H1 (cell line): Measurements from ENCODE around the gene GPHB5. TPM values are rescaled to one million over a fixed set of nuclear protein-coding genes. Genes with fewer than 3 reads are reported as not detected.

Experiments
- CTCF ChIA-PET: fragments of 300-600 bp; sonication (Branson Sonifier 250); formaldehyde crosslinking; loops from one replicate; lab custom pipeline; 2021; ENCODE audit not compliant: partially characterized antibody; lab: Charles Lee
- POLR2A ChIA-PET: fragments of 300-600 bp; sonication (Branson Sonifier 250); formaldehyde crosslinking; loops from one replicate; lab custom pipeline; 2021; ENCODE audit warnings: inconsistent platforms; ENCODE audit not compliant: partially characterized antibody; lab: Charles Lee
- DNase-seq, 2 experiments: peaks; one replicate each; pipeline versions ENCODE4 v3.0.0 to v3.0.0-alpha.2; 2010 to 2022; ENCODE audit warnings: low spot score in 2 of 2, low read depth in 1 of 2, mixed read lengths in 1 of 2
- FAIRE-seq: peaks from 2 replicates; lab custom pipeline; 2011; peaks lifted over from hg19 to GRCh38; lab: Jason Lieb, UNC
- H2AFZ ChIP-seq: 2 replicates; pipeline ENCODE4 v1.8.1; 2012; ENCODE audit warnings: low read length, inconsistent platforms
- H2AK5ac ChIP-seq: 2 replicates; pipeline ENCODE4 v1.6.1; 2013; ENCODE audit warnings: low read depth, low read length
- H2BK120ac ChIP-seq: replicated peaks from 2 replicates; pipeline ENCODE3; 2013; ENCODE audit warnings: low read depth, low read length, inconsistent platforms
- H2BK12ac ChIP-seq: 2 replicates; pipeline ENCODE4 v1.6.1; 2013; ENCODE audit warnings: low read depth, low read length
- H2BK15ac ChIP-seq: 2 replicates; pipeline ENCODE4 v1.6.1; 2013; ENCODE audit warnings: low read length
- H2BK20ac ChIP-seq: 2 replicates; pipeline ENCODE4 v1.6.1; 2013; ENCODE audit warnings: low read length
- H2BK5ac ChIP-seq: 2 replicates; pipeline ENCODE4 v1.6.1; 2013; ENCODE audit warnings: low read depth, low read length
- H3K14ac ChIP-seq: 2 replicates; pipeline ENCODE4 v1.6.1; 2013; ENCODE audit warnings: inconsistent platforms; ENCODE audit not compliant: insufficient read length
- H3K18ac ChIP-seq: 2 replicates; pipeline ENCODE4 v1.6.1; 2013; ENCODE audit warnings: low read length; ENCODE audit errors: extremely low read depth
- H3K23ac ChIP-seq: 2 replicates; pipeline ENCODE4 v1.6.1; 2013; ENCODE audit warnings: inconsistent platforms; ENCODE audit not compliant: insufficient read length
- H3K23me2 ChIP-seq: 2 replicates; pipeline ENCODE4 v1.6.1; 2013; ENCODE audit warnings: low read depth, low read length
- H3K27ac ChIP-seq: 2 replicates; pipeline ENCODE4 v1.6.1; 2011; ENCODE audit warnings: low read depth, low read length, inconsistent platforms
- H3K27me3 ChIP-seq, 4 experiments: replicated peaks in 1 of 4; 1 replicate in 1 of 4; 2 replicates in 3 of 4; pipeline versions ENCODE4 v1.6.1 to v1.8.1; 2011 to 2013; ENCODE audit warnings: low read length in 3 of 4, mild to moderate bottlenecking in 3 of 4, inconsistent platforms in 2 of 4, mixed read lengths in 2 of 4, moderate library complexity in 1 of 4; ENCODE audit not compliant: control insufficient read depth in 3 of 4, insufficient read depth in 3 of 4; ENCODE audit errors: extremely low read depth in 1 of 4
- H3K36me3 ChIP-seq, 4 experiments: 2 replicates each; pipeline versions ENCODE4 v1.6.1 to v1.8.1; 2011 to 2013; ENCODE audit warnings: mild to moderate bottlenecking in 4 of 4, low read length in 3 of 4, moderate library complexity in 2 of 4, control low read depth in 1 of 4, inconsistent platforms in 1 of 4; ENCODE audit not compliant: insufficient read depth in 4 of 4, control insufficient read depth in 2 of 4
- H3K4ac ChIP-seq: replicated peaks from 2 replicates; pipeline ENCODE3; 2013; ENCODE audit warnings: low read length, low read depth, mixed read lengths, inconsistent platforms; ENCODE audit not compliant: insufficient read length
- H3K4me1 ChIP-seq, 4 experiments: replicated peaks in 1 of 4; 1 replicate in 1 of 4; 2 replicates in 3 of 4; pipeline versions ENCODE4 v1.6.1 to v1.8.1; 2011 to 2013; ENCODE audit warnings: low read length in 3 of 4, inconsistent platforms in 2 of 4, mixed read lengths in 1 of 4; ENCODE audit not compliant: insufficient read depth in 4 of 4, control insufficient read depth in 3 of 4
- H3K4me2 ChIP-seq, 2 experiments: 2 replicates each; pipeline versions ENCODE4 v1.6.1 to v1.8.1; 2011 to 2013; ENCODE audit warnings: low read depth in 2 of 2, low read length in 2 of 2, control low read depth in 1 of 2, inconsistent platforms in 1 of 2, mild to moderate bottlenecking in 1 of 2; ENCODE audit not compliant: insufficient read depth in 1 of 2
- H3K4me3 ChIP-seq, 4 experiments: fragments of 200-600, 300-600 bp in 1 of 4; sonication (generic), shearing (Covaris generic), sonication (Bioruptor Twin) in 1 of 4; 2 replicates each; pipeline versions ENCODE4 v1.5.1 to v1.8.1; 2011 to 2016; ENCODE audit warnings: low read length in 4 of 4, low read depth in 3 of 4, control low read depth in 2 of 4, inconsistent platforms in 2 of 4, mild to moderate bottlenecking in 2 of 4, mixed read lengths in 1 of 4, moderate library complexity in 1 of 4; ENCODE audit not compliant: insufficient read depth in 2 of 4; ENCODE audit errors: extremely low read depth in 1 of 4
- H3K56ac ChIP-seq: replicated peaks from 2 replicates; pipeline ENCODE3; 2013; ENCODE audit warnings: low read depth, mild to moderate bottlenecking, mixed read lengths, low read length, inconsistent platforms; ENCODE audit not compliant: insufficient read length
- H3K79me1 ChIP-seq: 2 replicates; pipeline ENCODE4 v1.6.1; 2013; ENCODE audit warnings: low read depth, low read length, control low read depth
- H3K79me2 ChIP-seq, 2 experiments: 2 replicates each; pipeline versions ENCODE4 v1.6.1 to v1.8.1; 2012 to 2013; ENCODE audit warnings: low read length in 2 of 2, mild to moderate bottlenecking in 2 of 2, inconsistent platforms in 1 of 2; ENCODE audit not compliant: insufficient read depth in 2 of 2, control insufficient read depth in 1 of 2
- H3K9ac ChIP-seq, 4 experiments: replicated peaks in 1 of 4; 1 replicate in 1 of 4; 2 replicates in 3 of 4; pipeline versions ENCODE4 v1.6.1 to v1.8.1; 2011 to 2013; ENCODE audit warnings: low read depth in 3 of 4, low read length in 3 of 4, control low read depth in 2 of 4, mild to moderate bottlenecking in 2 of 4, moderate library complexity in 2 of 4, inconsistent platforms in 1 of 4; ENCODE audit errors: extremely low read depth in 1 of 4
- H3K9me3 ChIP-seq, 2 experiments: 2 replicates each; pipeline versions ENCODE4 v1.6.1 to v1.8.1; 2012 to 2013; ENCODE audit warnings: mild to moderate bottlenecking in 2 of 2, moderate library complexity in 2 of 2, control low read depth in 1 of 2, inconsistent platforms in 1 of 2, low read depth in 1 of 2, low read length in 1 of 2, mixed read lengths in 1 of 2; ENCODE audit not compliant: insufficient read depth in 2 of 2
- H4K20me1 ChIP-seq, 2 experiments: replicated peaks in 1 of 2; 2 replicates each; pipeline versions ENCODE3 to v1.8.1; 2011 to 2013; ENCODE audit warnings: inconsistent platforms in 2 of 2, low read length in 2 of 2, mild to moderate bottlenecking in 1 of 2; ENCODE audit not compliant: insufficient read depth in 2 of 2, control insufficient read depth in 1 of 2
- H4K5ac ChIP-seq: 2 replicates; pipeline ENCODE4 v1.6.1; 2013; ENCODE audit warnings: low read length, low read depth, mixed read lengths, inconsistent platforms; ENCODE audit not compliant: insufficient read length
- H4K8ac ChIP-seq: 2 replicates; pipeline ENCODE4 v1.8.0; 2013; ENCODE audit warnings: mild to moderate bottlenecking, moderate library complexity, low read length, inconsistent platforms; ENCODE audit not compliant: insufficient read depth; ENCODE audit errors: extremely low read depth
- H4K91ac ChIP-seq: replicated peaks from 2 replicates; pipeline ENCODE3; 2013; ENCODE audit warnings: low read length, mixed read lengths, inconsistent platforms; ENCODE audit not compliant: insufficient read length
- SUZ12 ChIP-seq: fragments of 200-600 bp; sonication (generic); IDR thresholded peaks from 2 replicates; pipeline ENCODE4 v1.6.1; 2012; ENCODE audit warnings: mild to moderate bottlenecking, inconsistent platforms, low read length, moderate library complexity, mixed read lengths
- TEAD4 ChIP-seq: IDR thresholded peaks from 2 replicates; pipeline ENCODE4 v1.6.1; 2012; ENCODE audit warnings: low read depth, low read length, inconsistent platforms, mixed read lengths
- polyA plus RNA-seq, 7 experiments: library from polyadenylated mRNA; depleted of rRNA in 3 of 7; stranded (reverse) in 5 of 7; unstranded in 2 of 7; fragments of >200 nt in 5 of 7; fragments of 200-250 nt in 2 of 7; gene quantifications; 1 replicate in 5 of 7; 2 replicates in 1 of 7; 4 replicates in 1 of 7; pipeline versions ENCODE4 v1.2.1 to v1.2.3, GENCODE V29; 2011 to 2013; ENCODE audit warnings: missing spikeins in 2 of 7, mixed read lengths in 2 of 7
- total RNA-seq: library from RNA; stranded (reverse); fragmentation: NEBNext Ultra II Directional; extraction: Animal tissue kit (Norgen Biotek cat#: 25700); gene quantifications from 2 replicates; pipeline ENCODE4 v1.2.1, GENCODE V29; 2021
- TF ChIP-seq, protein P1 (sequence below), 3 experiments: IDR thresholded peaks; 1 replicate in 2 of 3; 2 replicates in 1 of 3; pipeline versions ENCODE4 v1.5.1 to v1.6.1; 2011; ENCODE audit warnings: low read length in 3 of 3, mild to moderate bottlenecking in 3 of 3, inconsistent platforms in 2 of 3, low read depth in 1 of 3, moderate library complexity in 1 of 3; ENCODE audit not compliant: insufficient read depth in 1 of 3; ENCODE audit errors: control extremely low read depth in 1 of 3

The GPHB5 gene
- total and polyA plus RNA-seq, 2 of the 8 experiments (the other 6 are each of a cell fraction or from before 2014, with no cell fraction given), result not detected

GRCh38 chr14:63367742-63368364, 49.1 kb upstream of the GPHB5 start:
- H4K91ac ChIP-seq, result no peak overlapping the region
- H2AFZ ChIP-seq, result no peak overlapping the region
- no peaks in the 10 kb centered on the region for H3K23me2 ChIP-seq
- no peak overlapping the region for H3K4me3 ChIP-seq
- ChIA-PET CTCF (no interaction called here), POLR2A (no interaction called here)
- no peak for FAIRE-seq
- no peak overlapping the region for H4K5ac ChIP-seq
- H3K4me1 ChIP-seq, result no peaks in the 10 kb centered on the region
- H3K56ac ChIP-seq, result no peak overlapping the region
- no peak overlapping the region for H3K14ac ChIP-seq
- no peak overlapping the region for H2AK5ac ChIP-seq
- H3K36me3 ChIP-seq, result no peaks in the 10 kb centered on the region; a peak in 2 of 8 replicates
- H2BK12ac ChIP-seq, result no peak overlapping the region
- no peak overlapping the region for H3K27ac ChIP-seq
- H3K18ac ChIP-seq, result no peak overlapping the region
- no peak for DNase-seq
- no peak overlapping the region for H2BK20ac ChIP-seq
- no peak overlapping the region for H3K4ac ChIP-seq
- H2BK5ac ChIP-seq, result no peak overlapping the region
- H3K9ac ChIP-seq, result no peak overlapping the region
- no peak overlapping the region for H3K23ac ChIP-seq
- no peak overlapping the region for H4K8ac ChIP-seq
- TF ChIP-seq TEAD4 (peak; percentile 45; the same call in 1 of the 2 replicates), SUZ12 (no peak)
- TF ChIP-seq, protein P1, sequence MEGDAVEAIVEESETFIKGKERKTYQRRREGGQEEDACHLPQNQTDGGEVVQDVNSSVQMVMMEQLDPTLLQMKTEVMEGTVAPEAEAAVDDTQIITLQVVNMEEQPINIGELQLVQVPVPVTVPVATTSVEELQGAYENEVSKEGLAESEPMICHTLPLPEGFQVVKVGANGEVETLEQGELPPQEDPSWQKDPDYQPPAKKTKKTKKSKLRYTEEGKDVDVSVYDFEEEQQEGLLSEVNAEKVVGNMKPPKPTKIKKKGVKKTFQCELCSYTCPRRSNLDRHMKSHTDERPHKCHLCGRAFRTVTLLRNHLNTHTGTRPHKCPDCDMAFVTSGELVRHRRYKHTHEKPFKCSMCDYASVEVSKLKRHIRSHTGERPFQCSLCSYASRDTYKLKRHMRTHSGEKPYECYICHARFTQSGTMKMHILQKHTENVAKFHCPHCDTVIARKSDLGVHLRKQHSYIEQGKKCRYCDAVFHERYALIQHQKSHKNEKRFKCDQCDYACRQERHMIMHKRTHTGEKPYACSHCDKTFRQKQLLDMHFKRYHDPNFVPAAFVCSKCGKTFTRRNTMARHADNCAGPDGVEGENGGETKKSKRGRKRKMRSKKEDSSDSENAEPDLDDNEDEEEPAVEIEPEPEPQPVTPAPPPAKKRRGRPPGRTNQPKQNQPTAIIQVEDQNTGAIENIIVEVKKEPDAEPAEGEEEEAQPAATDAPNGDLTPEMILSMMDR (IDR thresholded peaks at IDR 0.05; ENCODE audit: control extremely low read depth in 1 of 3, insufficient read depth in 1 of 3, low read depth in 1 of 3, low read length in 3 of 3), result peak in 1 of 3 experiments; percentile 7; a peak in 1 of 4 replicates
- no peak overlapping the region for H2BK120ac ChIP-seq
- H3K9me3 ChIP-seq, result peaks cover 0 to 2% of the 10 kb centered on the region in 2 experiments; a peak in 1 of 4 replicates
- no peak overlapping the region for H2BK15ac ChIP-seq
- no peak overlapping the region for H3K4me2 ChIP-seq
- no peaks in the 10 kb centered on the region for H3K27me3 ChIP-seq
- H4K20me1 ChIP-seq, result no peaks in the 10 kb centered on the region
- H3K79me1 ChIP-seq, result no peaks in the 10 kb centered on the region
- H3K79me2 ChIP-seq, result no peaks in the 10 kb centered on the region
